ENCODE results near the gene OGFOD3. TPM values are rescaled to one million over a fixed set of nuclear protein-coding genes. Genes with fewer than 3 reads are reported as not detected.

The OGFOD3 gene
- total RNA-seq, 1 experiment from 2014 or later: 68.3 TPM

DNA sequence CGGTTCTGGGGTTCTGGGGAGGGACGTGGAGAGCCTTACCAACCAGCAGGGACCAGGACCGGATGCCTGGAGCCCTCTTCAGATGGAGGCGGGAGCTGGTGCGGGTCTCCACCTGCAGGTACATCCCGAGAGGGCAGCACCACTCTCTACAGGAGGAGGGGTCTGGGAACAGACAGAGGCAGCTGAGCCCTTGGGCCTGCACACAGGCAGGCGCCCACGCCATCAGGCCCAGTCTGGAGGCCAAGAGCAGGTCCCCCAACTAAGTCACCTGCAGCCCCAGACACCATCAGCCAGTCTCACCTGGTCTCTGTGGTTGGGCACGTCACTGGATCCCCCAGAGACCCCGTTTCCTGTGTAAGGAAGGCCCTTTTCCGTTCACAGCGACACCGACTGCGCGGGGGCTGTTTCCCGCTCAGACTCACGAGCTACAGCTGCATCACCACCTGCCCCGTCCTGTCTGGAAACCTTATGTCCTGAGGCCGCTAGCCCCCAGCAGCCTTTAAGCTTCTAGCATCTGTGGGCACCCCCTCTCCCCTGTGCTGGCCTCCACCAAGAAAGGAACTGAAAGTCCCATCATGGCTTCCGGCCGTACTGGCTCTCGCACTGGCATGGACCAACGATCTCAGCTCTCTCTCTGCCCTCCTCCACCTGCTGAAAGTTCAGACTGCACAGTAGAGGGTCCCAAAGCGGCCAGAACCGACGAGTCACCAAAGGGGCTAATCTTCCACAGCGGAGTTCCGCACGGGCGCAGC lies 30.9 kb upstream of the OGFOD3 start:
- DNase-seq (ENCODE audit: low read depth): no peak
- in situ Hi-C loops (cut with HindIII; ENCODE audit: low pct_unique_long_range_greater_than_20kb, low sequenced_read_pairs): no loop called here

DNA sequence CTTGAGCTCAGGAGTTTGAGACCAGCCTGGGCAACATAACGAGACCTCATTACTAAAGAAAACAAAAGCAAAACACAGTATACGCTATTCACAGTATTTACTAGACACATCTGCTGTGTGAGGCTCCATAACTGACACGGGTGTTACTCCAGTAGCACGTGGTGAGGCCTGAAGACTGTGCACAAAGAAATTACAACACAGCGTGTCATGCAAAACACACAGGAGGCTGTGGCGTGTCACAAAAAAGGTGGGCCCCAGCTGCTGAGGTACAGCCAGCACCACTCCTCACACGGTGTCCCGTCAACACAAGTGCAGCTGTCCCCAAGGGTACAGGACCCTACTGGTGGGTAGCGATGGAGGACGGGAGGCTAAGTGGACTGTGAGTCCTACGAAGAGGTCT lies 29.5 kb upstream of the OGFOD3 start:
- no peak for DNase-seq (ENCODE audit: low read depth)
- in situ Hi-C loops (cut with HindIII; ENCODE audit: low pct_unique_long_range_greater_than_20kb, low sequenced_read_pairs): no loop called here

DNA sequence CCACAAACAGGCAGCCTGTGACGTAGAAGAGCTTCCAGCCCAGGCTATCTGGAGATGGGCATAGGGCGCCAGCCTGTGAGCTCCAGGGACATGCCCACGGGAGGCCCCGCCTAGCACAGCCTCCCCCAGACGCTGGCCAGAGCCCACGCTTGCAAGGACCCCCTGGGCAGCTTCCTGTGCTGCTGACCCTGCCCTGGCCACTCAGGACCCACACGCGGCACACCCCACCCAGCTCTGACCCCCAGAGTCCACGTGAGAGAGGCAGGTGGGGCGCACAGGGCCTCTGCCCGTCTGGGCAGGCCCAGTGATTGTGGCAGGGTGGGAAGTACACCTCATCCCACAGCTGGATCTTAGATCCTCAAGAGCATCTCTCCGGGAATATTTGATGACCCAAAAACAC lies 28.3 kb upstream of the OGFOD3 start:
- DNase-seq (ENCODE audit: low read depth): no peak
- in situ Hi-C loops (cut with HindIII; ENCODE audit: low pct_unique_long_range_greater_than_20kb, low sequenced_read_pairs): no loop called here

- in situ Hi-C loops (cut with HindIII; ENCODE audit: low pct_unique_long_range_greater_than_20kb, low sequenced_read_pairs): no loop called here
- no peak for DNase-seq (ENCODE audit: low read depth)
Measured at GRCh38 chr17:82446124-82446523, 27.7 kb upstream of the OGFOD3 start.

DNA sequence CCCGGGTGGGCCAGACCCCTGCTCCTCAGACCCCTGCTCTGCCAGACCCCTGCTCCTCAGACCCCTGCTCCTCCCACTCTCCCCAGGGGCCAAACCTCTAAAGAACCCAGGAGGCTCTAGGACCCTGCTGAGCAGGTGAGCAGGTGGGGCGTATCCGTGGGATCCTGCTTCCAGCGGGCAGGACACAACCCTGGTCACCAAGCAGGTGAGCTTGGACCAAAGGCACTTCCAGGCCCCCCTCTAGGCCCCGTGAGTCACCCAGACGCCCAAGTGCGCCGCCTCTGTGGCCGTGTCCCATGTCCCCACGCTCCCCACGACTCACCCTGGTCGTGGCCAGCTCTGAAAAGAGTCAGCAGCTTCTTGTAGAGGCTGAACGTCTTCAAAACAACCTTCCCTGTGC lies 27.2 kb upstream of the OGFOD3 start:
- in situ Hi-C loops (cut with HindIII; ENCODE audit: low pct_unique_long_range_greater_than_20kb, low sequenced_read_pairs): no loop called here

DNA sequence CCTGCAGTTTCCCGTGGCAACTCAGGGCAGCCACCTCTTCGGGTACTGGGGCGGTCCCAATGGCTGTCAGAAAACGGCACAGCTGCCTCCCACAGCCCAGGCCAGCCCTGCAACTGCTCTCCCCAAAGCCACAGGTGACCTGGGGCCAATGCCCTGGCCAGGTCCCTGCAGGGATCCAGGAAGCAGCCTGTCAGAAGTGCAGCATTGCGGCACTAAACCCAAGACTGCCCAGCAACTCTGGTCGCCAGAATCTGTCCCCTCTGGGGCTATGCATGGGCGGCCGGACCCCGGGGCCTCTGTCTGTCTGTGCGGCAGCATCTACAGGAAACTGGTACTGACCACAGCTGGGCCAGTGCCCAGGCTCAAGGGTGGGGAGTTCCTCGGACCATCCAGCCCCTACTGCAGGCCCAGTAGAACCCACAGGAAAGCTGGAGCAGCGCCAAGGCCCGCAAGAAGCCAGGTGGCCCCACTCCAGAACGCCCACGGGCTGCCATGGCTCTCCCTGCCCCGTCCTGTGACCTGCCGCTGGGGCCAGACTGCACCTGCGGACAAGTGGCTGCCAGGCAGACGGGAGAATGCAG lies 26.6 kb upstream of the OGFOD3 start:
- in situ Hi-C loops (cut with HindIII; ENCODE audit: low pct_unique_long_range_greater_than_20kb, low sequenced_read_pairs): no loop called here
- DNase-seq (ENCODE audit: low read depth): no peak

More for the DNA sequence above, 27.2 kb upstream of the OGFOD3 start:
- no peak for DNase-seq (ENCODE audit: low read depth)

DNA sequence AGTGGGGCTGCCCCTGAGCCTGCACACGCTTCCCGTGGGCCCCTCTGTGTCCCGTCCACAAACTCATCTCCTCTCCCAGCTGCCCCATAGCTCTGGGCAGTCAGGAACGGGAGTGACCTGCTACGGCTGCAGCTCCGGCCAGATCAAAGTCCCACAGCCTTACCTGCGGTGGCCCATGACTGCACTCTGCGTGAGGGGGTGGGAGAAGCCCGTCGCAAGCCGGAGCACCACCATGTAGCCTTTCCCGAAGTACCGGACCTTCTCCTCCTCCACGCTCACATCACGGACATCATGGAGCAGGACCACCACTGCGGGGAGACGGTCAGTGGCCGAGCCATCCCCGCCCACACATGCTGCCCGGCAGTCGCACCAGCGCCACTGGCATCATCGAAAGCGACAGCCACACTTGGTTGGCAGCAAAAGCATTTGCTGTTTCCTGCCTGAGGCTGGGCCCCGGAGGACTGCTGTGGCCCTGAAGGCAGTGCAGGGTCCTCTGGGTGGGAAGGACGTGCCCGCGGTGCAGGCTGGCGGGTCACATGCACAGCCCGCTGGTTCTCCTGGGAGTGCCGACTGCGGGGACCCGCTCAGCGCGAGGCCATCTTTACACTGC lies 26.0 kb upstream of the OGFOD3 start:
- no peak for DNase-seq (ENCODE audit: low read depth)
- in situ Hi-C loops (cut with HindIII; ENCODE audit: low pct_unique_long_range_greater_than_20kb, low sequenced_read_pairs): no loop called here

DNA sequence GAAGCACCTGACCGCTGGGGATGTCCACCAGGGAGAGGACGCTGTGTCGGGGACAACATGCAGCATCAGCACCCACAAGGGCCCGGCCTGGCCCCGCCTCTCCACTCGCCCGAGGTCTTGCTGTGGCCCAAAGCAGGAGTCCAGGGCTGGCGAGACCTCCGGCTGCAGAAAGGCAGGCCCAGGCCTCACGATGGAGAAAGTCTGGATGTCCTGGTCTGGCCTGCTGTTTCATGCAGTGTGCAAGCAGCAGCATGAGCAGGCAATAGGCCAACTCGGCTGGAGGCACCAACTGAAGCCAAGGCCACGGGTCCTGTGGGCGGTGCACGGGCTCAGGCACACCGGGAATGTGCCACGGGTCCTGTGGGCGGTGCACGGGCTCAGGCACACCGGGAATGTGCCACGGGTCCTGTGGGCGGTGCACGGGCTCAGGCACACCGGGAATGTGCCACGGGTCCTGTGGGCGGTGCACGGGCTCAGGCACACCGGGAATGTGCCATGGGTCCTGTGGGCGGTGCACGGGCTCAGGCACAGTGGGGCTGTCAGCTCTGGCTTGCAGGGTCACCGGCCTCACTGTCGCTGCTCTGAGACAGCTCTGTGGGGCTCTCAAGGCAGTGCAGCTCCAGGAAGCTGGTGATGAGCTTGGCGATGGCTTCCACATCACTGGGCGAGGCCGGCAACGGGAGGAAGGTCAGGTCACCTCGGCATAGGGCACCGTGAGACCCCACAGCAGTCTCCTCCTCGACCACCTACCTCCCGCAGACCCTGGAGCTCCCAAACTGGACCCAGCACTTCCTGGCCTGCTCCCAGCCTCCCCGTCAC lies 25.3 kb upstream of the OGFOD3 start:
- DNase-seq (ENCODE audit: low read depth): no peak
- in situ Hi-C loops (cut with HindIII; ENCODE audit: low pct_unique_long_range_greater_than_20kb, low sequenced_read_pairs): no loop called here

- in situ Hi-C loops (cut with HindIII; ENCODE audit: low pct_unique_long_range_greater_than_20kb, low sequenced_read_pairs): no loop called here
- no peak for DNase-seq (ENCODE audit: low read depth)
Measured at GRCh38 chr17:82442643-82443464, 24.5 kb upstream of the OGFOD3 start.

DNA sequence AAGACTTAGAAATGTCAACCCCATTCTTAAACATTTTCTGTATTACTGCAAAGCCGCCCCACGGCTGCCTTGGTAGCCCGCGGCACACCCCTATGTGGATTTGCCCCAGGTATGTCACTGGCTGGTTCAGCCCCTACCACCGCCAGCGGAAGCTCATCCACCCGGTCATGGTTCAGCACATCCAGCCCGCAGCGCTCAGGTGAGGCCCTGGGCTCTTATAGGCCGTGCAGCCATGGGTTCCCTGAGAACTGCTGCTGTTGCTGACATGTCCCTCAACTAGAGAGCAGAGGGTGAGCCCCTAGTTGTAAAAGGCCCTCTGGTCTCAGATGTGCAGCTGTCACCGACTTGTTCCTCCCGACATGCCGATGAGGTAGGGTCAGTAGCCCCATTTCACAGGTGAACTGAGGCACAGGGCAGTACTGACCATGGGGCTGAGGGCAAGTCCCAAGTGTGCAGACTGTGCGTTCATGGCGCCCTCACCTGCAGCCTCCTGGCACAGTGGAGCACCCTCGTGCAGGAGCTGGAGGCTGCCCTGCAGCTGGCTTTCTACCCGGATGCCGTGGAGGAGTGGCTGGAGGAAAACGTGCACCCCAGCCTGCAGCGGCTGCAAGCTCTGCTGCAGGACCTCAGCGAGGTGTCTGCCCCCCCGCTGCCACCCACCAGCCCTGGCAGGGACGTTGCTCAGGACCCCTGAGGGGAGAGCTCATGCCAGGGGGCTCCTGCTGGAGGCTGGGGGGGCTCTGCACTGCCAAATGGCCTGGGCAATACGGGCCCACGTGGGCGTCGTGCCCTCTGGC lies 23.5 kb upstream of the OGFOD3 start:
- no peak for DNase-seq (ENCODE audit: low read depth)
- in situ Hi-C loops (cut with HindIII; ENCODE audit: low pct_unique_long_range_greater_than_20kb, low sequenced_read_pairs): no loop called here

- in situ Hi-C loops (cut with HindIII; ENCODE audit: low pct_unique_long_range_greater_than_20kb, low sequenced_read_pairs): no loop called here
- DNase-seq (ENCODE audit: low read depth): no peak
Measured at GRCh38 chr17:82440991-82441627, 22.7 kb upstream of the OGFOD3 start.

GRCh38 chr17:82440469-82440981 lies 22.1 kb upstream of the OGFOD3 start:
- in situ Hi-C loops (cut with HindIII; ENCODE audit: low pct_unique_long_range_greater_than_20kb, low sequenced_read_pairs): no loop called here
- no peak for DNase-seq (ENCODE audit: low read depth)

GRCh38 chr17:82439829-82440365 lies 21.5 kb upstream of the OGFOD3 start:
- DNase-seq (ENCODE audit: low read depth): no peak

GRCh38 chr17:82439194-82439828 lies 20.9 kb upstream of the OGFOD3 start:
- no peak for DNase-seq (ENCODE audit: low read depth)
- in situ Hi-C loops (cut with HindIII; ENCODE audit: low pct_unique_long_range_greater_than_20kb, low sequenced_read_pairs): no loop called here

More at GRCh38 chr17:82439829-82440365, 21.5 kb upstream of the OGFOD3 start:
- in situ Hi-C loops (cut with HindIII; ENCODE audit: low pct_unique_long_range_greater_than_20kb, low sequenced_read_pairs): no loop called here

DNA sequence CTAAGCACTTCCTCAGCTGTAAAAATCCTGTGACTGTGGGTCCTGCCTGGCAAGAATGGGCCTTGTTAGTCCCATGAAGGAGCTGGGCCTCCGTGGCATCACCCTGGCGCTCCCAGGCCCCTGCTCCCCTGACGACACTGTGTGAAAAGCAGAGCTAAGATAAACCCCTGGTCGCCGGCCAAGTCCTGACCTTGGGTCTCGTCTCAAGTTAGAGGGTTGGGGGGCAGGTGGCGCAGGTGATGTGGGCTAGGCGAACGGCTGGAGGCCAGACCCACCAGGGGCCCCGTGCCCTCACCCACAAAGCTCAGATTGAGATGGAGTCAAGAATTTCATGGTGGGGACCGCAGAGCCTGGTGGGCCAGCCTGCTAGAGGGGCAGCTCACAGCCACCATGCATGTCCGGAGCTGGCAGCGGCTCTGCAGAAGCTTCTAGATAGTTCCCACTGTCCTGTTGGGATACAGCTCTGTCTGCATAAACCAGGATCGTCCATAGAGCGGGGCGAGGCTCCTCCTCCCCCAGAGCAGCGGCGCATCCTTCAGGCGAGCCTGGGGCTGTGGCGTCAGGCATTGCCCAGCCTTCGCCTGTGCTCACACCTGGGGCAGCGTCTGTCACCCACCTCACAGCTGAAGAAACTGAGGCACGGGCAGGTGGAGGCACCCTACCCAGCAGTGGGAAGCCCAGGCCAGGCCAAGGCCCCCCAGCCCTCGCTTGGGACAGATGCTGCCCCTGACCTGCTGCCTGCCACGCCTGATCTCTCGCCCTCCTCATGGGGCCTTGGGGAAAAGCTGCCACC lies 20.2 kb upstream of the OGFOD3 start:
- in situ Hi-C loops (cut with HindIII; ENCODE audit: low pct_unique_long_range_greater_than_20kb, low sequenced_read_pairs): no loop called here
- DNase-seq (ENCODE audit: low read depth): no peak
